ENCODE results near the gene LSAMP. TPM values are rescaled to one million over a fixed set of nuclear protein-coding genes. Genes with fewer than 3 reads are reported as not detected.

The LSAMP gene
- total and polyA plus RNA-seq, 2 of the 8 experiments (the other 6 are each of a cell fraction or from before 2014, with no cell fraction given): 1.8 to 5.7 TPM

- Histone ChIP-seq H2BK15ac (ENCODE audit: low read length) (no peak overlapping the region), H3K14ac (ENCODE audit: insufficient read length) (no peak overlapping the region), H2BK120ac (replicated peaks; ENCODE audit: low read depth, low read length) (no peak overlapping the region), H4K8ac (ENCODE audit: extremely low read depth, insufficient read depth, low read length) (no peak overlapping the region), H2BK20ac (ENCODE audit: low read length) (no peak overlapping the region), H4K91ac (replicated peaks; ENCODE audit: insufficient read length, low read length) (no peak overlapping the region), H4K20me1 (replicated peaks in 1 of 2; ENCODE audit: control insufficient read depth in 1 of 2, insufficient read depth in 2 of 2, low read length in 2 of 2) (no peaks in the 10 kb centered on the region), H3K4ac (replicated peaks; ENCODE audit: insufficient read length, low read depth, low read length) (no peak overlapping the region), H2BK5ac (ENCODE audit: low read depth, low read length) (no peak overlapping the region), H3K79me1 (ENCODE audit: low read depth, low read length) (no peaks in the 10 kb centered on the region), H2AFZ (ENCODE audit: low read length) (no peak overlapping the region), H3K27me3 (replicated peaks in 1 of 4; ENCODE audit: control insufficient read depth in 3 of 4, extremely low read depth in 1 of 4, insufficient read depth in 3 of 4, low read length in 3 of 4) (no peaks in the 10 kb centered on the region), H3K4me2 (ENCODE audit: insufficient read depth in 1 of 2, low read depth in 2 of 2, low read length in 2 of 2) (no peak overlapping the region), H3K23ac (ENCODE audit: insufficient read length) (no peak overlapping the region), H2BK12ac (ENCODE audit: low read depth, low read length) (no peak overlapping the region), H3K56ac (replicated peaks; ENCODE audit: insufficient read length, low read depth, low read length) (no peak overlapping the region), H3K9ac (replicated peaks in 1 of 4; ENCODE audit: extremely low read depth in 1 of 4, low read depth in 3 of 4, low read length in 3 of 4) (no peak overlapping the region), H3K79me2 (ENCODE audit: control insufficient read depth in 1 of 2, insufficient read depth in 2 of 2, low read length in 2 of 2) (no peaks in the 10 kb centered on the region), H4K5ac (ENCODE audit: insufficient read length, low read depth, low read length) (no peak overlapping the region), H3K18ac (ENCODE audit: extremely low read depth, low read length) (no peak overlapping the region), H3K4me1 (replicated peaks in 1 of 4; ENCODE audit: control insufficient read depth in 3 of 4, insufficient read depth in 4 of 4, low read length in 3 of 4) (no peaks in the 10 kb centered on the region), H3K9me3 (ENCODE audit: insufficient read depth in 2 of 2, low read depth in 1 of 2, low read length in 1 of 2) (no peaks in the 10 kb centered on the region), H3K4me3 (ENCODE audit: extremely low read depth in 1 of 4, insufficient read depth in 2 of 4, low read depth in 3 of 4, low read length in 4 of 4) (no peak overlapping the region), H3K36me3 (ENCODE audit: control insufficient read depth in 2 of 4, insufficient read depth in 4 of 4, low read length in 3 of 4) (no peaks in the 10 kb centered on the region), H2AK5ac (ENCODE audit: low read depth, low read length) (no peak overlapping the region), H3K27ac (ENCODE audit: low read depth, low read length) (no peak overlapping the region), H3K23me2 (ENCODE audit: low read depth, low read length) (no peaks in the 10 kb centered on the region)
- CTCF ChIA-PET (ENCODE audit: partially characterized antibody): interaction anchor here (1.1 kb wide), 1 partner anchor 26 kb away, joined by 3 read pairs; no protein-coding TSS in a partner anchor
- FAIRE-seq (no peak), DNase-seq (ENCODE audit: low read depth in 1 of 2, low spot score in 2 of 2) (no peak)
- 89% methylated on average over 2 of the region's 2 CpGs; no CpG with 5 or more reads in 1 of the 2 experiments for WGBS, 2 experiments (ENCODE audit: extremely low coverage in 1 of 2, insufficient coverage in 1 of 2, insufficient read length in 1 of 2, insufficient replicate concordance in 2 of 2, low coverage in 1 of 2, low lambda C conversion rate in 2 of 2, missing lambda C conversion rate in 1 of 2)
- POLR2A ChIA-PET (ENCODE audit: partially characterized antibody): no interaction called here
- TF ChIP-seq BACH1 (IDR thresholded peaks at IDR 0.05; ENCODE audit: low read length): no peak
- no peak for TF ChIP-seq KDM1A (IDR thresholded peaks at IDR 0.05; ENCODE audit: borderline replicate concordance, low read length)
- TF ChIP-seq CHD2 (IDR thresholded peaks at IDR 0.05; ENCODE audit: low read length): no peak
- no peak for TF ChIP-seq GABPA (IDR thresholded peaks at IDR 0.05; ENCODE audit: borderline replicate concordance, insufficient read depth, low read length)
- no peak for TF ChIP-seq SIRT6 (IDR thresholded peaks at IDR 0.05; ENCODE audit: low read length)
- no peak for TF ChIP-seq ATF2 (IDR thresholded peaks at IDR 0.05; ENCODE audit: low read length)
- TF ChIP-seq CREB1 (IDR thresholded peaks at IDR 0.05): no peak
- no peak for TF ChIP-seq TBP (IDR thresholded peaks at IDR 0.05; ENCODE audit: low read depth, low read length)
- no peak for TF ChIP-seq NANOG (IDR thresholded peaks at IDR 0.05; ENCODE audit: insufficient read depth, low read depth, low read length, poor library complexity, severe bottlenecking)
- TF ChIP-seq TEAD4 (IDR thresholded peaks at IDR 0.05; ENCODE audit: low read depth, low read length): no peak
- no peak for TF ChIP-seq NRF1 (IDR thresholded peaks at IDR 0.05; ENCODE audit: low read depth, low read length)
- no peak for TF ChIP-seq CHD1 (IDR thresholded peaks at IDR 0.05; ENCODE audit: low read depth, low read length)
- TF ChIP-seq SIN3A (conservative IDR thresholded peaks at IDR 0.05 in 1 of 2, IDR thresholded peaks at IDR 0.05 in 1 of 2; ENCODE audit: low read depth in 1 of 2, low read length in 2 of 2): no peak
Measured at GRCh38 chr3:115947325-115947724, 498.0 kb downstream of the LSAMP start.

Data from H1 (cell line).